Measurements from ENCODE around the gene DDX43.

DDX43 gene

DNA sequence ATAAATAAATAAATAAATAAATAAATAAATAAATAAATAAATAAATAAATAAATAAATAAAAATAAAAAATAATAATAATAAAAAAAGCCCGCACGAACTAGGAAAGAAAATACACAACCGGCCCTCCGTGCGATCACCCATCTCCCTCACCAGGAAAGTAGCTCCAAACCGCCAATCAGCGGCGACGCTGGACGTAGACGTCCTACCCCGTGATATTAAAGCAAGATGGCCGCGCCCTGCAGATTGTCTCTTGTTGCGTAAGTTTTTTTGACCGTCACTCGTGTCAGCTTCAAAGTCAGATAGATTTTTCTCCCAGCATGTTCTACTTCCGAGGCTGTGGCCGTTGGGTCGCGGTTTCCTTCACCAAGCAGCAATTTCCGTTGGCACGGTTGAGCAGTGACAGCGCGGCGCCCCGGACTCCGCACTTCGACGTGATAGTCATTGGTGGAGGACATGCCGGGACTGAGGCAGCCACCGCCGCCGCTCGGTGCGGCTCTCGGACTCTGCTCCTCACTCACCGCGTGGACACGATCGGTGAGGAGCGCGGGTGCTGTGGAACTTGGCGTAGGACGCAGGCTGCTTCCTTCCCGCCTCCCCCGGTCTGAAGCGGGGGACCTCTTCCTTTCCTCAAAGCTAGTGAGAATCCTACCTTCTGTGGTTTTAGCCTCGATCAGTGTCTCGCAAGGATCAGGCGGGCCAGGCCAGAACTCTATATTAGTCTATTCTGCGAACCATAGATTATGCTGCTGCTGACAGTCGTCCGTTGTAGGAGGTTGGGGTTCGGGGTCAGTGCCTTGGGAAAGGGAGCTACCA is 67.1 kb downstream of the DDX43 start, which contains the start of gene MTO1:
Gene MTO1 (plus strand): TSS at position 201 of the 814 bp plus-strand sequence. CDS start 118 bp downstream, at position 319.
- Histone ChIP-seq H4K20me1 (ENCODE audit: insufficient read depth, low read length, poor library complexity, severe bottlenecking) (peaks cover 2% of the 10 kb centered on the region), H3K4me3 (ENCODE audit: low read length, poor library complexity, severe bottlenecking) (peak within 1 kb of the TSS; percentile 99), H3K9me3 (ENCODE audit: insufficient read depth, low read depth, low read length) (no peaks in the 10 kb centered on the region), H3K9me2 (replicated peaks; ENCODE audit: low read depth, low read length) (no peaks in the 10 kb centered on the region), H3K9ac (ENCODE audit: low read depth, low read length, poor library complexity, severe bottlenecking) (peak within 1 kb of the TSS; percentile 93), H3K27me3 (ENCODE audit: insufficient read depth, low read length, poor library complexity, severe bottlenecking) (no peaks in the 10 kb centered on the region), H3F3A (ENCODE audit: low read depth) (peaks cover 6% of the 10 kb centered on the region; the same call in 1 of the 2 replicates), H3K79me2 (ENCODE audit: insufficient read depth, low read length) (peaks cover 49% of the 10 kb centered on the region), H2AFZ (ENCODE audit: low read length) (peak within 1 kb of the TSS; percentile 84), H3K4me1 (ENCODE audit: insufficient read depth, low read length, poor library complexity, severe bottlenecking) (peaks cover 14% of the 10 kb centered on the region), H3K36me3 (ENCODE audit: insufficient read depth, low read length) (peaks cover 3% of the 10 kb centered on the region; the same call in 1 of the 2 replicates), H3K4me2 (ENCODE audit: low read depth, low read length, poor library complexity, severe bottlenecking) (peak within 1 kb of the TSS; percentile 77)
- TF ChIP-seq EZH2phosphoT487 (IDR thresholded peaks at IDR 0.05; ENCODE audit: borderline replicate concordance), result no peak
- TF ChIP-seq, protein P1, sequence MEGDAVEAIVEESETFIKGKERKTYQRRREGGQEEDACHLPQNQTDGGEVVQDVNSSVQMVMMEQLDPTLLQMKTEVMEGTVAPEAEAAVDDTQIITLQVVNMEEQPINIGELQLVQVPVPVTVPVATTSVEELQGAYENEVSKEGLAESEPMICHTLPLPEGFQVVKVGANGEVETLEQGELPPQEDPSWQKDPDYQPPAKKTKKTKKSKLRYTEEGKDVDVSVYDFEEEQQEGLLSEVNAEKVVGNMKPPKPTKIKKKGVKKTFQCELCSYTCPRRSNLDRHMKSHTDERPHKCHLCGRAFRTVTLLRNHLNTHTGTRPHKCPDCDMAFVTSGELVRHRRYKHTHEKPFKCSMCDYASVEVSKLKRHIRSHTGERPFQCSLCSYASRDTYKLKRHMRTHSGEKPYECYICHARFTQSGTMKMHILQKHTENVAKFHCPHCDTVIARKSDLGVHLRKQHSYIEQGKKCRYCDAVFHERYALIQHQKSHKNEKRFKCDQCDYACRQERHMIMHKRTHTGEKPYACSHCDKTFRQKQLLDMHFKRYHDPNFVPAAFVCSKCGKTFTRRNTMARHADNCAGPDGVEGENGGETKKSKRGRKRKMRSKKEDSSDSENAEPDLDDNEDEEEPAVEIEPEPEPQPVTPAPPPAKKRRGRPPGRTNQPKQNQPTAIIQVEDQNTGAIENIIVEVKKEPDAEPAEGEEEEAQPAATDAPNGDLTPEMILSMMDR (conservative IDR thresholded peaks at IDR 0.05; ENCODE audit: low read length), result no peak

All from Loucy (cell line).